ENCODE results near the gene C17orf50.

GRCh38 chr17:35804658-35805192, 44.0 kb downstream of the C17orf50 start:
- TF ChIP-seq CTCF (IDR thresholded peaks at IDR 0.05; ENCODE audit: low read depth, low read length, poor library complexity, severe bottlenecking), result peak; percentile 86
- no peak for TF ChIP-seq EZH2phosphoT487 (IDR thresholded peaks at IDR 0.05; ENCODE audit: borderline replicate concordance, low read length)

Data from DOHH2 (cell line).